Neural progenitor cell (in vitro differentiated cells): ENCODE results near the gene SYNM. TPM values are rescaled to one million over a fixed set of nuclear protein-coding genes. Genes with fewer than 3 reads are reported as not detected.
"Not testable (repeated sequence)": the region's sequence is repeated elsewhere in the genome, so short reads cannot be mapped to it uniquely, and the experiment has no call there.

Source experiments
- DNase-seq: peaks from one replicate; pipeline ENCODE4 v3.0.0-alpha.2; 2016; ENCODE audit warnings: low spot score
- H2AFZ ChIP-seq: fragments of 200-600 bp; sonication (generic); replicated peaks from 2 replicates; pipeline ENCODE4 v1.6.1; 2016; ENCODE audit warnings: antibody characterized with exemption
- H3F3A ChIP-seq: fragments of 200-600 bp; sonication (generic); 2 replicates; pipeline ENCODE4 v1.6.1; 2016; ENCODE audit warnings: antibody characterized with exemption, low read depth
- H3K27ac ChIP-seq: fragments of 200-600 bp; sonication (generic); 2 replicates; pipeline ENCODE4 v1.5.1; 2016; ENCODE audit warnings: mild to moderate bottlenecking
- H3K27me3 ChIP-seq: fragments of 200-600 bp; sonication (generic); 2 replicates; pipeline ENCODE4 v1.6.1; 2016; ENCODE audit warnings: mild to moderate bottlenecking, moderate library complexity
- H3K36me3 ChIP-seq: fragments of 200-600 bp; sonication (generic); 2 replicates; pipeline ENCODE4 v1.5.1; 2016
- H3K4me1 ChIP-seq: fragments of 200-600 bp; sonication (generic); 2 replicates; pipeline ENCODE4 v1.6.1; 2016; ENCODE audit warnings: mixed run types
- H3K4me2 ChIP-seq: fragments of 200-600 bp; sonication (generic); 2 replicates; pipeline ENCODE4 v1.6.1; 2016
- H3K4me3 ChIP-seq: fragments of 200-600 bp; sonication (generic); 2 replicates; pipeline ENCODE4 v1.5.1; 2016
- H3K79me2 ChIP-seq: fragments of 200-600 bp; sonication (generic); 2 replicates; pipeline ENCODE4 v1.6.1; 2016; ENCODE audit warnings: low read depth
- H3K9ac ChIP-seq: fragments of 200-600 bp; sonication (generic); 2 replicates; pipeline ENCODE4 v1.6.1; 2016
- H3K9me3 ChIP-seq: fragments of 200-600 bp; sonication (generic); 2 replicates; pipeline ENCODE4 v1.5.1; 2016; ENCODE audit warnings: low read depth
- H4K20me1 ChIP-seq: fragments of 200-600 bp; sonication (generic); 2 replicates; pipeline ENCODE4 v1.6.1; 2016; ENCODE audit warnings: low read depth
- H3K27ac Mint-ChIP-seq: 3 replicates; pipeline ENCODE4 v1.8.0; 2021; ENCODE audit warnings: mixed read lengths
- H3K27me3 Mint-ChIP-seq: 2 replicates; pipeline ENCODE4 v1.8.0; 2022; ENCODE audit warnings: low read depth, mild to moderate bottlenecking, inconsistent platforms, moderate library complexity, mixed read lengths; ENCODE audit not compliant: insufficient read depth
- H3K36me3 Mint-ChIP-seq: 3 replicates; pipeline ENCODE4 v1.8.0; 2021; ENCODE audit warnings: mixed read lengths
- H3K4me1 Mint-ChIP-seq: 3 replicates; pipeline ENCODE4 v1.8.0; 2021; ENCODE audit warnings: mixed read lengths
- H3K4me3 Mint-ChIP-seq: 3 replicates; pipeline ENCODE4 v1.8.0; 2021; ENCODE audit warnings: mild to moderate bottlenecking, moderate library complexity, mixed read lengths
- H3K9me3 Mint-ChIP-seq: 3 replicates; pipeline ENCODE4 v1.8.0; 2020; ENCODE audit warnings: mixed read lengths
- EZH2 ChIP-seq: fragments of 200-600 bp; sonication (generic); IDR thresholded peaks from 2 replicates; pipeline ENCODE4 v1.6.1; 2017; ENCODE audit warnings: antibody characterized with exemption, mild to moderate bottlenecking, moderate library complexity
- EZH2phosphoT487 ChIP-seq: fragments of 200-600 bp; sonication (generic); IDR thresholded peaks from 2 replicates; pipeline ENCODE4 v1.6.1; 2017; ENCODE audit warnings: antibody characterized with exemption
- total RNA-seq: library from RNA; depleted of rRNA; stranded (reverse); fragments of >200 nt; gene quantifications from 2 replicates; pipeline ENCODE4 v1.2.3, GENCODE V29; 2015; ENCODE audit warnings: low replicate concordance
- TF ChIP-seq, protein P1 (sequence below): fragments of 200-600 bp; sonication (generic); IDR thresholded peaks from 2 replicates; pipeline ENCODE4 v1.5.1; 2017; ENCODE audit warnings: antibody characterized with exemption, mild to moderate bottlenecking

The SYNM gene
- total RNA-seq, 1 donor from 2014 or later, result 0.97 TPM

- Histone ChIP-seq H3K9ac (no peak overlapping the region), H2AFZ (no peak overlapping the region)
- no peaks in the 10 kb centered on the region for H3K27me3 Mint-ChIP-seq
Measured at GRCh38 chr15:99071091-99071680, 33.7 kb upstream of the SYNM start.

DNA sequence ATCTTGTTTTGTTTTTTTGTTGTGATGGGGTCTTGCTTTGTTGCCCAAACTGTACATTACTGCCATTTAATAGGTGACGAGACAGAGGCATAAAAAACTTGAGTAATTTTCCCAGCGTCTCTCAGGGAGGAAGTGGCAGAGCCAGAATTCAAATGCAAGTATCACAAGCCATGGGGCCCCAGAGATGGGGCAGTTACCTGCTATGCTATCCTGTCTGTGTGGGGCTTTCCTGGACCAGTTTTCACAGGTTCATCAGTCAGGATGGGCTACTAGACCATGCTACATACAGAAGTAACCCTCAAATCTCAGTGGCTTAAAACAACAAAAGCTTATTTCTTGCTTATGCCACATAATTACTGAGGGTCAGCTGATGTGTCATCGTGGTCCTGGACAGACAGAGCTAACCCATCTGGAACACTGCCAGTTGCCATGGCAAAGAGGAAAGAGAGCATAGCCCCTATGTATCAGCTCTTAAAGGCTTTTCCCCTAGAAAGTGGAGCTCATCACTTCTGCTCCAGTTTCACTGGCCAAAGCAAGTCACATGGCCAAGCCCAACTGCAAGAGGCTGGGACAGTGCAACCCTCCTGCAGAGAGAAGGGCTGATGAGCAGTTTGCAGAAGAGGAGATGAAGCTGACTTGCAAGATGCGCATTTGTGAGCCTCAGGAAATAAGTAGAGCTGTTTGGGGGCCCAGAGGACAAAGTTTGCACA, 31.7 kb upstream of the SYNM start:
- Histone ChIP-seq H3K27ac (no peak overlapping the region), H3K9ac (no peak overlapping the region), H2AFZ (no peak overlapping the region), H3K9me3 (no peaks in the 10 kb centered on the region), H3K36me3 (no peaks in the 10 kb centered on the region), H3K79me2 (no peaks in the 10 kb centered on the region), H3K27me3 (no peaks in the 10 kb centered on the region), H3K4me2 (no peak overlapping the region), H4K20me1 (no peaks in the 10 kb centered on the region), H3K4me1 (no peaks in the 10 kb centered on the region), H3F3A (no peaks in the 10 kb centered on the region), H3K4me3 (no peak overlapping the region)
- Mint-ChIP-seq H3K4me3 (no peak overlapping the region), H3K27me3 (no peaks in the 10 kb centered on the region), H3K4me1 (peaks cover 14% of the 10 kb centered on the region), H3K36me3 (no peaks in the 10 kb centered on the region), H3K27ac (no peak overlapping the region), H3K9me3 (no peaks in the 10 kb centered on the region)
- TF ChIP-seq, protein P1, sequence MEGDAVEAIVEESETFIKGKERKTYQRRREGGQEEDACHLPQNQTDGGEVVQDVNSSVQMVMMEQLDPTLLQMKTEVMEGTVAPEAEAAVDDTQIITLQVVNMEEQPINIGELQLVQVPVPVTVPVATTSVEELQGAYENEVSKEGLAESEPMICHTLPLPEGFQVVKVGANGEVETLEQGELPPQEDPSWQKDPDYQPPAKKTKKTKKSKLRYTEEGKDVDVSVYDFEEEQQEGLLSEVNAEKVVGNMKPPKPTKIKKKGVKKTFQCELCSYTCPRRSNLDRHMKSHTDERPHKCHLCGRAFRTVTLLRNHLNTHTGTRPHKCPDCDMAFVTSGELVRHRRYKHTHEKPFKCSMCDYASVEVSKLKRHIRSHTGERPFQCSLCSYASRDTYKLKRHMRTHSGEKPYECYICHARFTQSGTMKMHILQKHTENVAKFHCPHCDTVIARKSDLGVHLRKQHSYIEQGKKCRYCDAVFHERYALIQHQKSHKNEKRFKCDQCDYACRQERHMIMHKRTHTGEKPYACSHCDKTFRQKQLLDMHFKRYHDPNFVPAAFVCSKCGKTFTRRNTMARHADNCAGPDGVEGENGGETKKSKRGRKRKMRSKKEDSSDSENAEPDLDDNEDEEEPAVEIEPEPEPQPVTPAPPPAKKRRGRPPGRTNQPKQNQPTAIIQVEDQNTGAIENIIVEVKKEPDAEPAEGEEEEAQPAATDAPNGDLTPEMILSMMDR, result no peak
- TF ChIP-seq EZH2phosphoT487 (no peak), EZH2 (no peak)
- DNase-seq, result no peak

More at GRCh38 chr15:99071091-99071680, 33.7 kb upstream of the SYNM start:
- H3K79me2 ChIP-seq, result no peaks in the 10 kb centered on the region
- DNase-seq, result no peak
- no peaks in the 10 kb centered on the region for H3K9me3 Mint-ChIP-seq
- H3K9me3 ChIP-seq, result no peaks in the 10 kb centered on the region
- no peaks in the 10 kb centered on the region for H3F3A ChIP-seq
- H3K4me2 ChIP-seq, result no peak overlapping the region
- H3K36me3 Mint-ChIP-seq, result no peaks in the 10 kb centered on the region
- no peaks in the 10 kb centered on the region for H4K20me1 ChIP-seq
- H3K27me3 ChIP-seq, result no peaks in the 10 kb centered on the region
- TF ChIP-seq, protein P1, result no peak
- peak overlapping the region; percentile 53 for H3K27ac Mint-ChIP-seq
- H3K4me1 ChIP-seq, result no peaks in the 10 kb centered on the region
- H3K4me1 Mint-ChIP-seq, result peaks cover 9% of the 10 kb centered on the region
- H3K36me3 ChIP-seq, result no peaks in the 10 kb centered on the region
- no peak overlapping the region for H3K4me3 Mint-ChIP-seq
- no peak overlapping the region for H3K4me3 ChIP-seq
- H3K27ac ChIP-seq, result no peak overlapping the region

DNA sequence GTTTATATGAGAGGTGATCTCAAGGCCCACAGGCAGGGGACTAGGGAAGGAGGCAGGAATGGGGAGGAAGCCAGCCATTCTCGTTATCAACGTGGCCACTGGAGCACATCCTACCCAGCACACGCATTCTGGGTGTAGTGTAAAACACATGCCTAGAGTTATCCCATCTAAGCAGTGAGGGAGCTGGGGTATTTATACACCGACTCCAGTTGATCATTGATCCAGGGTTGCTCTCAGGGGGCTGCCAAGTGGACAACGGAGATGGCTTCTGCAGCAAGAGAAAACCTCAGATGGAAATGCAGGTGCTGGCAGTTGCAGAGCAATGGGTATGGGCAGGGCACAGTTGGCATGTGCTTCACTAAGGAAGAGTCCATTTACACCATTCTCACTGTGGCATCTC, 30.4 kb upstream of the SYNM start:
- H3K4me1 ChIP-seq, result no peaks in the 10 kb centered on the region
- no peaks in the 10 kb centered on the region for H3K27me3 ChIP-seq
- no peak overlapping the region for H3K4me3 ChIP-seq
- Mint-ChIP-seq H3K4me1 (peaks cover 14% of the 10 kb centered on the region), H3K9me3 (no peaks in the 10 kb centered on the region), H3K27ac (no peak overlapping the region), H3K27me3 (no peaks in the 10 kb centered on the region), H3K4me3 (no peak overlapping the region), H3K36me3 (no peaks in the 10 kb centered on the region)
- no peaks in the 10 kb centered on the region for H3K79me2 ChIP-seq
- H3F3A ChIP-seq, result no peaks in the 10 kb centered on the region
- H3K9me3 ChIP-seq, result no peaks in the 10 kb centered on the region
- no peaks in the 10 kb centered on the region for H3K36me3 ChIP-seq
- no peak overlapping the region for H3K9ac ChIP-seq
- H3K27ac ChIP-seq, result no peak overlapping the region
- TF ChIP-seq EZH2phosphoT487, result no peak
- TF ChIP-seq EZH2, result no peak
- TF ChIP-seq, protein P1, result no peak
- H2AFZ ChIP-seq, result no peak overlapping the region
- H3K4me2 ChIP-seq, result no peak overlapping the region
- H4K20me1 ChIP-seq, result no peaks in the 10 kb centered on the region
- DNase-seq, result no peak

- H3K36me3 Mint-ChIP-seq, result not testable (repeated sequence)
Measured at GRCh38 chr15:99075059-99075652, 29.7 kb upstream of the SYNM start.

More at GRCh38 chr15:99075059-99075652, 29.7 kb upstream of the SYNM start:
- not testable (repeated sequence) for H3K4me1 ChIP-seq, H3K9me3 ChIP-seq, H3K79me2 ChIP-seq, H3K9me3 Mint-ChIP-seq, H2AFZ ChIP-seq, H3K4me3 ChIP-seq, H3K36me3 ChIP-seq, DNase-seq, H3K27ac Mint-ChIP-seq, H3K4me2 ChIP-seq, H3K27ac ChIP-seq, H3F3A ChIP-seq, H4K20me1 ChIP-seq, H3K9ac ChIP-seq, H3K4me3 Mint-ChIP-seq, H3K27me3 ChIP-seq, H3K27me3 Mint-ChIP-seq
- peaks cover 14% of the 10 kb centered on the region for H3K4me1 Mint-ChIP-seq
